Stomach (tissue), 9 donors: ENCODE data around the gene KANK2. TPM values are rescaled to one million over a fixed set of nuclear protein-coding genes. Genes with fewer than 3 reads are reported as not detected.

Experiments
- DNase-seq, 2 donors: peaks; one replicate each; pipeline versions ENCODE4 v3.0.0 to v3.0.0-alpha.2; 2013 to 2019
- H3K27ac ChIP-seq, 5 donors: fragments of 200-600 bp in 4 of 5; sonication (generic) in 4 of 5; one replicate each; pipeline ENCODE4 v1.5.1; 2013 to 2019; ENCODE audit warnings: mild to moderate bottlenecking in 1 of 5, moderate library complexity in 1 of 5
- H3K27me3 ChIP-seq, 3 donors: fragments of 200-600 bp; sonication (generic); one replicate each; pipeline ENCODE4 v1.5.1; 2017 to 2019; ENCODE audit warnings: mixed run types in 1 of 3
- H3K36me3 ChIP-seq, 4 donors: fragments of 200-600 bp; sonication (generic); 1 replicate in 3 of 4; 2 replicates in 1 of 4; pipeline ENCODE4 v1.5.1; 2016 to 2019
- H3K4me1 ChIP-seq, 4 donors: fragments of 200-600 bp; sonication (generic); one replicate each; pipeline ENCODE4 v1.5.1; 2016 to 2019
- H3K4me3 ChIP-seq, 4 donors: fragments of 200-600 bp; sonication (generic) in 3 of 4; one replicate each; pipeline ENCODE4 v1.5.1; 2016 to 2019; ENCODE audit warnings: mild to moderate bottlenecking in 1 of 4
- H3K9me3 ChIP-seq, 4 donors: fragments of 200-600 bp; sonication (generic); one replicate each; pipeline ENCODE4 v1.5.1; 2016 to 2019
- CTCF ChIP-seq, 7 experiments: fragments of 450-650 bp in 4 of 7; fragments of 200-600 bp in 3 of 7; sonication (generic) in 3 of 7; IDR thresholded peaks; one replicate each; pipeline ENCODE4 v1.5.1; 2016 to 2019; ENCODE audit warnings: antibody characterized with exemption in 7 of 7, control low read depth in 2 of 7, mild to moderate bottlenecking in 1 of 7
- EP300 ChIP-seq: sonication (generic); formaldehyde crosslinking; IDR thresholded peaks from one replicate; pipeline ENCODE4 v1.6.1; 2017; ENCODE audit warnings: antibody characterized with exemption
- POLR2A ChIP-seq, 4 donors: fragments of 450-650 bp; IDR thresholded peaks; one replicate each; pipeline ENCODE4 v1.6.1; 2016; ENCODE audit warnings: antibody characterized with exemption in 4 of 4, control low read depth in 2 of 4, mild to moderate bottlenecking in 1 of 4, moderate library complexity in 1 of 4
- POLR2AphosphoS5 ChIP-seq, 3 donors: sonication (generic); formaldehyde crosslinking; IDR thresholded peaks; one replicate each; pipeline ENCODE4 v1.6.1; 2016; ENCODE audit warnings: antibody characterized with exemption in 3 of 3
- whole genome bisulfite sequencing, 5 donors: extraction: QIAGEN DNeasy Blood & Tissue Kit in 3 of 5; methylation state at CpG; one replicate each; pipeline versions ENCODE4 v1.1.5 to v1.1.7; 2013 to 2018; 5-methylcytosine and 5-hydroxymethylcytosine counted together
- intact Hi-C: fragments of 100-400 bp; cut with DNase I; formaldehyde crosslinking; loops from one replicate; pipeline ENCODE4 v1.15.1; 2023; ENCODE audit warnings: low total_unique reads
- polyA plus RNA-seq, 3 donors: library from polyadenylated mRNA; stranded (reverse); fragments of 200-250 nt; gene quantifications; one replicate each; pipeline ENCODE4 v1.2.3, GENCODE V29; 2013
- total RNA-seq, 5 donors: library from RNA; depleted of rRNA; stranded (reverse); fragments of >200 nt; gene quantifications; one replicate each; pipeline versions ENCODE4 v1.1.0 to v1.2.3, GENCODE V29; 2014 to 2016
- donor health status: healthy with polysubstance abuse.
- donor health status: Bipolar disorder and iron deficiency.
- donor health status: healthy.

KANK2 gene
- total and polyA plus RNA-seq, 8 donors = 82.4 to 415 (median 174) TPM

DNA sequence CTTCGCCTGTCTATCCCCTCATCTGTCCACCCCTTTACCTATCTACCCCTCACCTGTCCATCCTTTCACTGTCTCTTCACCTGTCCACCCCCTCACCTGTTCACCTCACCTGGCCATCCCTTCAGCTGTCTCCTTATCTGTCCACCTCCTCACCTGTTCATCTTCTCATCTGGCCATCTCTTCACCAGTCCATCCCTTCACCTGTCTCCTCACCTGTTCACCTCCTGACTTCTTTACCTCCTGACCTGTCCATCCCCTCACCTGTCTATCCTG, 13.2 kb upstream of the KANK2 start:
- Histone ChIP-seq H3K9me3 (no peaks in the 10 kb centered on the region), H3K27ac (peak overlapping the region in 1 of 5 donors; percentile 62), H3K27me3 (no peaks in the 10 kb centered on the region), H3K4me3 (no peak overlapping the region), H3K36me3 (peaks cover 19 to 88% (median 83%) of the 10 kb centered on the region in 4 donors), H3K4me1 (peaks cover 0 to under 1% (median 0%) of the 10 kb centered on the region in 4 donors)
- TF ChIP-seq POLR2AphosphoS5 (IDR thresholded peaks at IDR 0.05) (no peak), EP300 (no peak), POLR2A (IDR thresholded peaks at IDR 0.05) (no peak), CTCF (IDR thresholded peaks at IDR 0.05) (no peak)
- DNase-seq = no peak
- 84 to 100% (median 92%) methylated on average over 1 of the region's 1 CpG for WGBS, 5 donors
- intact Hi-C loops = no loop called here

DNA sequence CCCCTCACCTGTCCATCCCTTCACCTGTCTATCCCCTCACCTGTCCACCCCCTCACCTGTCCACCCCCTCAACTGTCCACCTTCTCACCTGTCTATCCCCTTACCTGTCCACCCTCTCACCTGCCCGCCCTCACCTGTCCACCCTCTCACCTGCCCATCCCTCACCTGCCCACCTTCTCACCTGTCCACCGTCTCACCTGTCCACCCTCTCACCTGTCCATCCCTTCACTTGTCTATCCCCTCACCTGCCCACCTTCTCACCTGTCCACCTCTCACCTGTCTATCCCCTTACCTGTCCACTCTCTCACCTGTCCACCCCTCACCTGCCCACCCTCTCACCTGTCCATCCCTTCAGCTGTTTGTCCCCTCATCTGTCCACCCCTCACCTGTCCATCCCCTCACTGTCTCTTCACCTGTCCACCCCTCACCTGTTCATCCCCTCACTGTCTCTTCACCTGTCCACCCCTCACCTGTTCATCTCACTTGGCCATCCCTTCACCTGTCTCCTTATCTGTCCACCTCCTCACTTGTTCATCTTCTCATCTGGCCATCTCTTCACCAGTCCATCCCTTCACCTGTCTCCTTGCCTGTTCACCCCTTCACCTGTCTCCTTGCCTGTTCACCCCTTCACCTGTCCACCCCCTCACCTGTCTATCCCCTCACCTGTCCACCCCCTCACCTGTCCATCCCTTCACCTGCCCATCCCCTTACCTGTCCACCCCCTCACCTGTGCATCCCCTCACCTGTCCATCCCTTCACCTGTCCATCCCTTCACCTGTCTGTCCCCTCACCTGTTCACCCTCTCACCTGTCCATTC, 12.7 kb upstream of the KANK2 start:
- H3K36me3 ChIP-seq = peaks cover 13 to 82% (median 78%) of the 10 kb centered on the region in 4 donors
- 67 to 86% (median 70%) methylated on average over 2 of the region's 2 CpGs for WGBS, 5 donors
- DNase-seq = no peak
- H3K4me3 ChIP-seq = no peak overlapping the region
- H3K4me1 ChIP-seq = peaks cover 0 to 6% (median 2%) of the 10 kb centered on the region in 4 donors
- intact Hi-C loops = loop anchor here (10.0 kb wide), 1 partner anchor 175 kb away; no protein-coding TSS in a partner anchor
- H3K9me3 ChIP-seq = no peaks in the 10 kb centered on the region
- TF ChIP-seq CTCF (IDR thresholded peaks at IDR 0.05) (no peak), POLR2A (IDR thresholded peaks at IDR 0.05) (no peak), EP300 (no peak), POLR2AphosphoS5 (IDR thresholded peaks at IDR 0.05) (no peak)
- peak overlapping the region in 1 of 5 donors; percentile 62 for H3K27ac ChIP-seq
- H3K27me3 ChIP-seq = no peaks in the 10 kb centered on the region

- intact Hi-C loops = loop anchor here (10.0 kb wide), 1 partner anchor 174 kb away; no protein-coding TSS in a partner anchor
These were observed 11.5 kb upstream of the KANK2 start for GRCh38 chr19:11208561-11209471.

More at GRCh38 chr19:11208561-11209471, 11.5 kb upstream of the KANK2 start:
- DNase-seq = no peak
- WGBS, 5 donors = 81 to 90% (median 86%) methylated on average over 37 to 38 of the region's 38 CpGs
- Histone ChIP-seq H3K36me3 (peaks cover 7 to 70% (median 67%) of the 10 kb centered on the region in 4 donors), H3K4me3 (no peak overlapping the region), H3K27ac (no peak overlapping the region), H3K9me3 (no peaks in the 10 kb centered on the region), H3K27me3 (no peaks in the 10 kb centered on the region), H3K4me1 (peaks cover 0 to 18% (median 11%) of the 10 kb centered on the region in 4 donors)
- TF ChIP-seq POLR2AphosphoS5 (IDR thresholded peaks at IDR 0.05) (no peak), POLR2A (IDR thresholded peaks at IDR 0.05) (no peak), EP300 (no peak), CTCF (IDR thresholded peaks at IDR 0.05) (no peak)
